Measurements from ENCODE around the gene TIE1.
A peak's percentile ranks its signal among the peaks of the same experiment; 100 is the strongest.

TIE1 gene

DNA sequence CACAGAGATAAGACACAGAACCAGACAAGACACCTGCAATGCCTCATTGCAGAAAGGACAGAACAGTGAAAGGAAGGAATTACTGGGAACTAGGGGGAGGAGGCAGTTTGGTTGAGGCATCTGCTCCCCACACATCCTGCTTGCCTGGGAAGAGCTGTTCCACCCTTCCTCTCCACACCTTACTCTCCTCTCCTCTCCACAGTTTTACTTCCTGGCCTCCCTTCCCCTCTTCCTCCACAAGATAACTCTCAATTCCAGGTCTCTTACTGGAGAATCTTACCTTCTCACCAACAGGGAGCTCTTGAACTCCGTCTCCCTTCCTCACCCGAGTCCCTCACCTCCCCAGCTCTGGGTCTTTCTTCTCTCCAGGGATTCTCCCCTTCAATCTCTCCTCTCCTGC lies 64.9 kb downstream of the TIE1 start:
- H4K91ac ChIP-seq (ENCODE audit: low read depth, low read length) = no peak overlapping the region
- H3K79me2 ChIP-seq (ENCODE audit: control insufficient read depth, insufficient read depth, low read length, poor library complexity) = peaks cover 15% of the 10 kb centered on the region
- peak overlapping the region; percentile 16 for H3K4ac ChIP-seq (ENCODE audit: low read depth, low read length)

GRCh38 chr1:43366179-43366578 lies 65.4 kb downstream of the TIE1 start:
- Histone ChIP-seq H3K18ac (ENCODE audit: low read length) (peak overlapping the region; percentile 95), H3K4ac (ENCODE audit: low read depth, low read length) (peak overlapping the region; percentile 50), H3K9ac (ENCODE audit: low read length) (peak overlapping the region; percentile 55), H3K79me1 (ENCODE audit: low read length) (peaks cover 20% of the 10 kb centered on the region), H3K9me3 (ENCODE audit: insufficient read depth, low read depth, low read length) (no peaks in the 10 kb centered on the region), H2AK5ac (ENCODE audit: low read length) (no peak overlapping the region), H3K4me1 (ENCODE audit: control insufficient read depth in 1 of 2, insufficient read depth in 2 of 2, low read length in 2 of 2) (peaks cover 25 to 26% of the 10 kb centered on the region in 2 experiments), H2BK120ac (ENCODE audit: insufficient read depth, low read length, poor library complexity) (no peak overlapping the region), H4K12ac (ENCODE audit: low read depth, low read length) (no peak overlapping the region), H3K27ac (ENCODE audit: low read depth, low read length) (peak overlapping the region; percentile 96), H3K4me2 (ENCODE audit: low read length) (peak overlapping the region; percentile 91), H2BK5ac (ENCODE audit: low read depth, low read length, poor library complexity) (no peak overlapping the region), H4K8ac (ENCODE audit: low read depth, low read length) (peak overlapping the region; percentile 78), H2AFZ (ENCODE audit: insufficient read depth, low read length, poor library complexity) (no peak overlapping the region), H3K14ac (ENCODE audit: low read length) (peak overlapping the region; percentile 5), H3K79me2 (ENCODE audit: control insufficient read depth, insufficient read depth, low read length, poor library complexity) (peaks cover 15% of the 10 kb centered on the region), H3K36me3 (ENCODE audit: control insufficient read depth in 1 of 2, insufficient read depth in 2 of 2, low read length in 2 of 2) (peaks cover 21 to 39% of the 10 kb centered on the region in 2 experiments), H4K91ac (ENCODE audit: low read depth, low read length) (peak overlapping the region; percentile 96), H3K27me3 (ENCODE audit: insufficient read depth, low read length) (no peaks in the 10 kb centered on the region), H3K4me3 (ENCODE audit: low read depth, low read length) (no peak overlapping the region), H2BK12ac (ENCODE audit: low read length) (no peak overlapping the region), H3K23ac (ENCODE audit: low read length) (no peak overlapping the region)
- WGBS (ENCODE audit: extremely low coverage, insufficient coverage, insufficient read length) = no CpG with 5 or more reads among the region's 11 CpGs
- peak; percentile 65 for DNase-seq

More for the DNA sequence above, 64.9 kb downstream of the TIE1 start:
- Histone ChIP-seq H2AFZ (ENCODE audit: insufficient read depth, low read length, poor library complexity) (no peak overlapping the region), H3K14ac (ENCODE audit: low read length) (peak overlapping the region; percentile 5), H3K18ac (ENCODE audit: low read length) (peak overlapping the region; percentile 8), H2BK12ac (ENCODE audit: low read length) (no peak overlapping the region), H3K4me3 (ENCODE audit: low read depth, low read length) (no peak overlapping the region), H3K9me3 (ENCODE audit: insufficient read depth, low read depth, low read length) (peaks cover 1% of the 10 kb centered on the region), H3K23ac (ENCODE audit: low read length) (peak overlapping the region; percentile 58), H4K8ac (ENCODE audit: low read depth, low read length) (no peak overlapping the region), H3K4me2 (ENCODE audit: low read length) (peak overlapping the region; percentile 91), H3K4me1 (ENCODE audit: control insufficient read depth in 1 of 2, insufficient read depth in 2 of 2, low read length in 2 of 2) (peaks cover 25 to 31% of the 10 kb centered on the region in 2 experiments), H2AK5ac (ENCODE audit: low read length) (no peak overlapping the region), H2BK120ac (ENCODE audit: insufficient read depth, low read length, poor library complexity) (no peak overlapping the region), H3K79me1 (ENCODE audit: low read length) (peaks cover 20% of the 10 kb centered on the region), H3K9ac (ENCODE audit: low read length) (peak overlapping the region; percentile 55), H4K12ac (ENCODE audit: low read depth, low read length) (no peak overlapping the region), H2BK5ac (ENCODE audit: low read depth, low read length, poor library complexity) (no peak overlapping the region), H3K27me3 (ENCODE audit: insufficient read depth, low read length) (no peaks in the 10 kb centered on the region), H3K27ac (ENCODE audit: low read depth, low read length) (peak overlapping the region; percentile 96), H3K36me3 (ENCODE audit: control insufficient read depth in 1 of 2, insufficient read depth in 2 of 2, low read length in 2 of 2) (peaks cover 26 to 44% of the 10 kb centered on the region in 2 experiments)
- DNase-seq = no peak
- no CpG with 5 or more reads among the region's 2 CpGs for WGBS (ENCODE audit: extremely low coverage, insufficient coverage, insufficient read length)

- Histone ChIP-seq H3K27me3 (ENCODE audit: insufficient read depth, low read length) (no peaks in the 10 kb centered on the region), H2BK120ac (ENCODE audit: insufficient read depth, low read length, poor library complexity) (peak overlapping the region; percentile 21), H3K79me2 (ENCODE audit: control insufficient read depth, insufficient read depth, low read length, poor library complexity) (peaks cover 15% of the 10 kb centered on the region), H3K14ac (ENCODE audit: low read length) (peak overlapping the region; percentile 88), H3K27ac (ENCODE audit: low read depth, low read length) (peak overlapping the region; percentile 96), H3K9ac (ENCODE audit: low read length) (peak overlapping the region; percentile 75), H3K18ac (ENCODE audit: low read length) (peak overlapping the region; percentile 95), H4K91ac (ENCODE audit: low read depth, low read length) (peak overlapping the region; percentile 96), H2AFZ (ENCODE audit: insufficient read depth, low read length, poor library complexity) (no peak overlapping the region), H4K8ac (ENCODE audit: low read depth, low read length) (peak overlapping the region; percentile 78), H3K9me3 (ENCODE audit: insufficient read depth, low read depth, low read length) (no peaks in the 10 kb centered on the region), H3K4me2 (ENCODE audit: low read length) (peak overlapping the region; percentile 91), H2BK5ac (ENCODE audit: low read depth, low read length, poor library complexity) (peak overlapping the region; percentile 80), H4K12ac (ENCODE audit: low read depth, low read length) (peak overlapping the region; percentile 24), H3K79me1 (ENCODE audit: low read length) (peaks cover 20% of the 10 kb centered on the region), H3K36me3 (ENCODE audit: control insufficient read depth in 1 of 2, insufficient read depth in 2 of 2, low read length in 2 of 2) (peaks cover 21 to 35% of the 10 kb centered on the region in 2 experiments), H2AK5ac (ENCODE audit: low read length) (peak overlapping the region; percentile 95), H2BK12ac (ENCODE audit: low read length) (no peak overlapping the region), H3K4me1 (ENCODE audit: control insufficient read depth in 1 of 2, insufficient read depth in 2 of 2, low read length in 2 of 2) (peaks cover 25% of the 10 kb centered on the region in 2 experiments), H3K4me3 (ENCODE audit: low read depth, low read length) (peak overlapping the region; percentile 82), H3K23ac (ENCODE audit: low read length) (no peak overlapping the region), H3K4ac (ENCODE audit: low read depth, low read length) (peak overlapping the region; percentile 50)
- DNase-seq = no peak
- WGBS (ENCODE audit: extremely low coverage, insufficient coverage, insufficient read length) = no CpG with 5 or more reads among the region's 5 CpGs
These were observed 65.8 kb downstream of the TIE1 start for GRCh38 chr1:43366601-43367025.

GRCh38 chr1:43367026-43367903 lies 66.5 kb downstream of the TIE1 start:
- Histone ChIP-seq H3K79me1 (ENCODE audit: low read length) (peaks cover 20% of the 10 kb centered on the region), H2BK120ac (ENCODE audit: insufficient read depth, low read length, poor library complexity) (peak overlapping the region; percentile 95), H2AK5ac (ENCODE audit: low read length) (peak overlapping the region; percentile 95), H3K36me3 (ENCODE audit: control insufficient read depth in 1 of 2, insufficient read depth in 2 of 2, low read length in 2 of 2) (peaks cover 19 to 29% of the 10 kb centered on the region in 2 experiments), H3K23ac (ENCODE audit: low read length) (no peak overlapping the region), H2BK12ac (ENCODE audit: low read length) (peak overlapping the region; percentile 51), H4K91ac (ENCODE audit: low read depth, low read length) (peak overlapping the region; percentile 96), H3K9me3 (ENCODE audit: insufficient read depth, low read depth, low read length) (no peaks in the 10 kb centered on the region), H3K4ac (ENCODE audit: low read depth, low read length) (peak overlapping the region; percentile 95), H3K18ac (ENCODE audit: low read length) (peak overlapping the region; percentile 95), H4K12ac (ENCODE audit: low read depth, low read length) (peak overlapping the region; percentile 65), H4K8ac (ENCODE audit: low read depth, low read length) (peak overlapping the region; percentile 90), H3K79me2 (ENCODE audit: control insufficient read depth, insufficient read depth, low read length, poor library complexity) (peaks cover 15% of the 10 kb centered on the region), H3K4me2 (ENCODE audit: low read length) (peak overlapping the region; percentile 91), H3K27me3 (ENCODE audit: insufficient read depth, low read length) (no peaks in the 10 kb centered on the region), H3K9ac (ENCODE audit: low read length) (peak overlapping the region; percentile 75), H3K27ac (ENCODE audit: low read depth, low read length) (peak overlapping the region; percentile 96), H2AFZ (ENCODE audit: insufficient read depth, low read length, poor library complexity) (peak overlapping the region; percentile 61), H3K4me1 (ENCODE audit: control insufficient read depth in 1 of 2, insufficient read depth in 2 of 2, low read length in 2 of 2) (peaks cover 25% of the 10 kb centered on the region in 2 experiments), H3K14ac (ENCODE audit: low read length) (peak overlapping the region; percentile 95), H2BK5ac (ENCODE audit: low read depth, low read length, poor library complexity) (peak overlapping the region; percentile 97), H3K4me3 (ENCODE audit: low read depth, low read length) (peak overlapping the region; percentile 82)
- WGBS (ENCODE audit: extremely low coverage, insufficient coverage, insufficient read length) = no CpG with 5 or more reads among the region's 48 CpGs
- DNase-seq = peak; percentile 7 to 16
